ENCODE results near the gene ETNK1.
"Not testable (repeated sequence)": the region's sequence is repeated elsewhere in the genome, so short reads cannot be mapped to it uniquely, and the experiment has no call there.

ETNK1 gene

GRCh38 chr12:22692964-22693555 is 68.1 kb downstream of the ETNK1 start:
- no peak overlapping the region for H3K27ac ChIP-seq (ENCODE audit: low read length, poor library complexity, severe bottlenecking)
- H3K9me3 ChIP-seq (ENCODE audit: control insufficient read depth, low read length), result peaks cover 4% of the 10 kb centered on the region
- peaks cover 2% of the 10 kb centered on the region for H3K79me1 ChIP-seq (replicated peaks; ENCODE audit: low read length, poor library complexity, severe bottlenecking)
- no peak overlapping the region for H4K91ac ChIP-seq (ENCODE audit: low read length)
- WGBS, result 97% methylated on average over 35 of the region's 38 CpGs
- no peak overlapping the region for H3K18ac ChIP-seq (ENCODE audit: low read depth in 1 of 2, low read length in 2 of 2)
- H4K8ac ChIP-seq (ENCODE audit: low read length), result no peak overlapping the region
- H3K4ac ChIP-seq (ENCODE audit: low read depth in 1 of 2, low read length in 2 of 2), result no peak overlapping the region
- H3K4me3 ChIP-seq (ENCODE audit: insufficient read depth in 1 of 2, low read depth in 1 of 2, low read length in 2 of 2), result no peak overlapping the region
- H2BK15ac ChIP-seq (ENCODE audit: low read depth, poor library complexity, severe bottlenecking), result no peak overlapping the region
- no peaks in the 10 kb centered on the region for H3K4me1 ChIP-seq (ENCODE audit: control insufficient read depth, insufficient read depth, low read depth, low read length)
- H3K4me2 ChIP-seq (ENCODE audit: low read length, poor library complexity, severe bottlenecking), result no peak overlapping the region
- DNase-seq, result no peak
- peaks cover 7 to 13% of the 10 kb centered on the region in 2 experiments for H3K36me3 ChIP-seq (ENCODE audit: control insufficient read depth in 1 of 2, insufficient read depth in 2 of 2, low read depth in 1 of 2, low read length in 2 of 2)
- H3K14ac ChIP-seq (ENCODE audit: low read length in 2 of 2), result no peak overlapping the region
- H3K23ac ChIP-seq (ENCODE audit: low read length in 2 of 2), result no peak overlapping the region
- H2BK12ac ChIP-seq (ENCODE audit: low read length in 2 of 2), result no peak overlapping the region
- H2BK120ac ChIP-seq (ENCODE audit: low read depth, low read length), result no peak overlapping the region
- no peak overlapping the region for H2AK5ac ChIP-seq (ENCODE audit: low read length, severe bottlenecking)
- no peak overlapping the region for H3K9ac ChIP-seq (ENCODE audit: low read length)
- no peak overlapping the region for H2AFZ ChIP-seq (ENCODE audit: low read depth, low read length)
- no peaks in the 10 kb centered on the region for H3K27me3 ChIP-seq (ENCODE audit: control insufficient read depth in 1 of 2, insufficient read depth in 1 of 2, low read length in 2 of 2)
- no peak overlapping the region for H2BK5ac ChIP-seq (ENCODE audit: low read depth, low read length, poor library complexity, severe bottlenecking)

DNA sequence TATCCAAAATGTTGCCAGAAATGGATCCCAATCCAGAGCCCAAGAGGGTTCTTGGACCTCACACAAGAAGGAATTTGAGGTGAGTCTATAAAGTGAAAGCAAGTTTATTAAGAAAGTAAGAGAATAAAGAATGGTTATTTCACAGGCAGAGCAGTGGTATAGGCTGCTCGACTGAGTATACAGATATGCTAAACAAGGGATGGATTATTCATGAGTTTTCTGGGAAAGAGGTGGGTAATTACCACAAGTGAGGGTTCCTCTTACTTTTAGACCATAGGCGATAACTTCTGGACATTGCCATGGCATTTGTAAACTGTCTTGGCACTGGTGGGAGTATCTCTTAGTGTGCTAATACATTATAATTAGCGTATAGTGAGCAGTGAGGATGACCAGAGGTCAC is 73.6 kb downstream of the ETNK1 start:
- H4K8ac ChIP-seq (ENCODE audit: low read length), result no peak overlapping the region
- H3K18ac ChIP-seq (ENCODE audit: low read depth in 1 of 2, low read length in 2 of 2), result no peak overlapping the region
- no peak overlapping the region for H2AK5ac ChIP-seq (ENCODE audit: low read length, severe bottlenecking)
- WGBS, result 92% methylated on average over 3 of the region's 3 CpGs
- no peak overlapping the region for H3K4ac ChIP-seq (ENCODE audit: low read depth in 1 of 2, low read length in 2 of 2)
- no peak overlapping the region for H3K23ac ChIP-seq (ENCODE audit: low read length in 2 of 2)
- no peak overlapping the region for H3K4me3 ChIP-seq (ENCODE audit: insufficient read depth in 1 of 2, low read depth in 1 of 2, low read length in 2 of 2)
- H2BK15ac ChIP-seq (ENCODE audit: low read depth, poor library complexity, severe bottlenecking), result no peak overlapping the region
- no peak overlapping the region for H3K9ac ChIP-seq (ENCODE audit: low read length)
- DNase-seq, result no peak
- H3K79me1 ChIP-seq (replicated peaks; ENCODE audit: low read length, poor library complexity, severe bottlenecking), result no peaks in the 10 kb centered on the region
- no peak overlapping the region for H3K14ac ChIP-seq (ENCODE audit: low read length in 2 of 2)
- no peak overlapping the region for H2BK120ac ChIP-seq (ENCODE audit: low read depth, low read length)
- H3K36me3 ChIP-seq (ENCODE audit: control insufficient read depth in 1 of 2, insufficient read depth in 2 of 2, low read depth in 1 of 2, low read length in 2 of 2), result no peaks in the 10 kb centered on the region
- H3K4me2 ChIP-seq (ENCODE audit: low read length, poor library complexity, severe bottlenecking), result no peak overlapping the region
- H3K4me1 ChIP-seq (ENCODE audit: control insufficient read depth, insufficient read depth, low read depth, low read length), result peaks cover 8% of the 10 kb centered on the region
- H2BK12ac ChIP-seq (ENCODE audit: low read length in 2 of 2), result no peak overlapping the region
- H2BK5ac ChIP-seq (ENCODE audit: low read depth, low read length, poor library complexity, severe bottlenecking), result no peak overlapping the region
- H4K91ac ChIP-seq (ENCODE audit: low read length), result no peak overlapping the region
- H3K9me3 ChIP-seq (ENCODE audit: control insufficient read depth, low read length), result no peaks in the 10 kb centered on the region
- H3K27ac ChIP-seq (ENCODE audit: low read length, poor library complexity, severe bottlenecking), result no peak overlapping the region
- H2AFZ ChIP-seq (ENCODE audit: low read depth, low read length), result no peak overlapping the region
- H3K27me3 ChIP-seq (ENCODE audit: control insufficient read depth in 1 of 2, insufficient read depth in 1 of 2, low read length in 2 of 2), result no peaks in the 10 kb centered on the region

DNA sequence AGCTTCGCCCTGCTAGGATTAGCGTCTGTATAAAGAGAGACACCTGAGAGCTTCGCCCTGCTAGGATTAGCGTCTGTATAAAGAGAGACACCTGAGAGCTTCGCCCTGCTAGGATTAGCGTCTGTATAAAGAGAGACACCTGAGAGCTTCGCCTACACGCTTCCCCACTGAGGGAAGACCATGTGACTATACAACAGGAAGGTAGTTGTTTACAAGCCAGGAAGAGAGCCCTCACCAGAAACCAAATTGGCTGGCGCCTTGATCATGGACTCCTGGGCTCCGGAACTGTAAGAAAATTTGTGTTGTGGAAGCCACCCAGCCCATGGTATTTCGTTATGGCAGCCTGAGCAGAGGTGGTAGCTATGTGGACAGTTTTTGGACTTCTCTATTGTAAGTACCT is 74.7 kb downstream of the ETNK1 start:
- not testable (repeated sequence) for H2AFZ ChIP-seq (ENCODE audit: low read depth, low read length); H3K9me3 ChIP-seq (ENCODE audit: control insufficient read depth, low read length); H3K14ac ChIP-seq (ENCODE audit: low read length in 2 of 2); H3K4ac ChIP-seq (ENCODE audit: low read depth in 1 of 2, low read length in 2 of 2); H4K91ac ChIP-seq (ENCODE audit: low read length); H3K27me3 ChIP-seq (ENCODE audit: control insufficient read depth in 1 of 2, insufficient read depth in 1 of 2, low read length in 2 of 2); H3K9ac ChIP-seq (ENCODE audit: low read length); H2BK5ac ChIP-seq (ENCODE audit: low read depth, low read length, poor library complexity, severe bottlenecking); H3K4me1 ChIP-seq (ENCODE audit: control insufficient read depth, insufficient read depth, low read depth, low read length); H3K23ac ChIP-seq (ENCODE audit: low read length in 2 of 2); H2BK120ac ChIP-seq (ENCODE audit: low read depth, low read length); H4K8ac ChIP-seq (ENCODE audit: low read length); H2BK15ac ChIP-seq (ENCODE audit: low read depth, poor library complexity, severe bottlenecking); H3K18ac ChIP-seq (ENCODE audit: low read depth in 1 of 2, low read length in 2 of 2); H2BK12ac ChIP-seq (ENCODE audit: low read length in 2 of 2); H3K36me3 ChIP-seq (ENCODE audit: control insufficient read depth in 1 of 2, insufficient read depth in 2 of 2, low read depth in 1 of 2, low read length in 2 of 2); DNase-seq; H3K79me1 ChIP-seq (replicated peaks; ENCODE audit: low read length, poor library complexity, severe bottlenecking); H3K4me3 ChIP-seq (ENCODE audit: insufficient read depth in 1 of 2, low read depth in 1 of 2, low read length in 2 of 2); H3K4me2 ChIP-seq (ENCODE audit: low read length, poor library complexity, severe bottlenecking)
- Histone ChIP-seq H2AK5ac (ENCODE audit: low read length, severe bottlenecking) (peak overlapping the region; percentile 44), H3K27ac (ENCODE audit: low read length, poor library complexity, severe bottlenecking) (peak overlapping the region; percentile 79)
- WGBS, result 88% methylated on average over 9 of the region's 11 CpGs

DNA sequence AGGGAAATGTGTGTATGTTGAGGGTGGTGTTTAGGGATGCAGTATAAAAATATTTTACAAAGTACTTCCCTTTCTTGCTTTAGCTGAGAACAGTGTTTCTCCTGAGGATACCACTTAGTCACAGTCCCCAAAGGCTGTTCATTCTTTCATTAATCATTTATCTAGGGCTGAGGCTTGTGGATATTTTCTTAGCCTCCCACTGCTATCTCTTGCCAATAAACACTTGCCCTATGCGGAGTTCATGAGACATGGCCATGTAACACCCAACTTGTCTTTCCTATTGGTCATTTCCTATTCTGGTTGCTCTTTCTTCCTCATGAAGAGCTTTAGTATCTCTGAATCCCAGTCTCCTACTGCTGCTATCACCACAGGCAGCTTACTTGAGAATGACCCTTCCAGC is 75.1 kb downstream of the ETNK1 start:
- no peak overlapping the region for H2BK15ac ChIP-seq (ENCODE audit: low read depth, poor library complexity, severe bottlenecking)
- H2AK5ac ChIP-seq (ENCODE audit: low read length, severe bottlenecking), result no peak overlapping the region
- no peak overlapping the region for H2BK12ac ChIP-seq (ENCODE audit: low read length in 2 of 2)
- no peak overlapping the region for H3K14ac ChIP-seq (ENCODE audit: low read length in 2 of 2)
- 49% methylated on average over 1 of the region's 1 CpG for WGBS
- no peaks in the 10 kb centered on the region for H3K79me1 ChIP-seq (replicated peaks; ENCODE audit: low read length, poor library complexity, severe bottlenecking)
- no peak overlapping the region for H4K8ac ChIP-seq (ENCODE audit: low read length)
- H3K36me3 ChIP-seq (ENCODE audit: control insufficient read depth in 1 of 2, insufficient read depth in 2 of 2, low read depth in 1 of 2, low read length in 2 of 2), result no peaks in the 10 kb centered on the region
- no peak overlapping the region for H3K23ac ChIP-seq (ENCODE audit: low read length in 2 of 2)
- H3K4me3 ChIP-seq (ENCODE audit: insufficient read depth in 1 of 2, low read depth in 1 of 2, low read length in 2 of 2), result no peak overlapping the region
- H3K27me3 ChIP-seq (ENCODE audit: control insufficient read depth in 1 of 2, insufficient read depth in 1 of 2, low read length in 2 of 2), result no peaks in the 10 kb centered on the region
- H2AFZ ChIP-seq (ENCODE audit: low read depth, low read length), result no peak overlapping the region
- no peak overlapping the region for H3K18ac ChIP-seq (ENCODE audit: low read depth in 1 of 2, low read length in 2 of 2)
- DNase-seq, result no peak
- no peak overlapping the region for H3K4ac ChIP-seq (ENCODE audit: low read depth in 1 of 2, low read length in 2 of 2)
- no peak overlapping the region for H3K4me2 ChIP-seq (ENCODE audit: low read length, poor library complexity, severe bottlenecking)
- H3K9ac ChIP-seq (ENCODE audit: low read length), result no peak overlapping the region
- no peak overlapping the region for H2BK5ac ChIP-seq (ENCODE audit: low read depth, low read length, poor library complexity, severe bottlenecking)
- H3K4me1 ChIP-seq (ENCODE audit: control insufficient read depth, insufficient read depth, low read depth, low read length), result peaks cover 8% of the 10 kb centered on the region
- no peak overlapping the region for H2BK120ac ChIP-seq (ENCODE audit: low read depth, low read length)
- H4K91ac ChIP-seq (ENCODE audit: low read length), result no peak overlapping the region
- no peaks in the 10 kb centered on the region for H3K9me3 ChIP-seq (ENCODE audit: control insufficient read depth, low read length)
- peak overlapping the region; percentile 81 for H3K27ac ChIP-seq (ENCODE audit: low read length, poor library complexity, severe bottlenecking)

Measured in mesenchymal stem cell (in vitro differentiated cells and primary cell).